HepG2 (cell line): ENCODE data around the gene KCNAB2. TPM values are rescaled to one million over a fixed set of nuclear protein-coding genes. Genes with fewer than 3 reads are reported as not detected.

Experiments
- ATAC-seq: fragments of 200-7000 bp; cut with Tn5 transposase; 3 replicates; pipeline ENCODE4 v1.9.1; 2020; ENCODE audit warnings: mild to moderate bottlenecking, moderate library complexity
- BruUV-seq: library from RNA; stranded (reverse); fragments of 400-500 nt; replicated peaks from 2 replicates; lab custom pipeline; 2021; lab: Mats Ljungman, UMichigan
- CTCF ChIA-PET: fragments of 300-600 bp; formaldehyde crosslinking; extraction: SDS; loops from one replicate; lab custom pipeline; 2021; ENCODE audit warnings: low total read pairs, inconsistent platforms, low intra/inter-chr PET ratio; lab: Yijun Ruan, JAX
- POLR2A ChIA-PET: fragments of 350-600 bp; sonication (Branson Sonifier 250); formaldehyde crosslinking; loops from one replicate; lab custom pipeline; 2020; ENCODE audit warnings: antibody characterized with exemption, inconsistent platforms; lab: Yijun Ruan, JAX
- DNase-seq: peaks from one replicate; pipeline ENCODE4 v3.0.0-alpha.2; 2015; ENCODE audit warnings: low spot score
- FAIRE-seq: peaks from 3 replicates; lab custom pipeline; 2011; peaks lifted over from hg19 to GRCh38; lab: Jason Lieb, UNC
- H2AFZ ChIP-seq: one replicate; pipeline ENCODE4 v1.6.1; 2011; ENCODE audit warnings: low read length, inconsistent platforms
- H3K27ac ChIP-seq: fragments of 300-600 bp; 3 replicates; pipeline ENCODE4 v1.8.0; 2011; ENCODE audit warnings: mixed run types, mild to moderate bottlenecking, mixed read lengths, low read length, inconsistent platforms; ENCODE audit not compliant: insufficient read depth; ENCODE audit errors: extremely low read length
- H3K27me3 ChIP-seq, 2 experiments: fragments of 200-600 bp in 1 of 2; 2 replicates in 1 of 2; 3 replicates in 1 of 2; pipeline versions ENCODE4 v1.6.0 to v1.8.0; 2011; ENCODE audit warnings: low read length in 2 of 2, mild to moderate bottlenecking in 2 of 2, moderate library complexity in 2 of 2, inconsistent platforms in 1 of 2; ENCODE audit not compliant: insufficient read depth in 2 of 2, control insufficient read depth in 1 of 2
- H3K36me3 ChIP-seq, 2 experiments: fragments of 200-600 bp in 1 of 2; replicated peaks in 1 of 2; 2 replicates in 1 of 2; 3 replicates in 1 of 2; pipeline versions ENCODE4 v1.5.1 to v1.8.0; 2011; ENCODE audit warnings: low read length in 2 of 2, inconsistent platforms in 1 of 2; ENCODE audit not compliant: insufficient read depth in 2 of 2, control insufficient read depth in 1 of 2
- H3K4me1 ChIP-seq: 2 replicates; pipeline ENCODE4 v1.5.1; 2012; ENCODE audit warnings: low read length, inconsistent platforms; ENCODE audit not compliant: insufficient read depth
- H3K4me2 ChIP-seq: 2 replicates; pipeline ENCODE4 v1.6.0; 2011; ENCODE audit warnings: low read depth, low read length, inconsistent platforms
- H3K4me3 ChIP-seq, 3 experiments: fragments of 200-600 bp in 1 of 3; sonication (generic), shearing (Covaris generic) in 1 of 3; replicated peaks in 1 of 3; 2 replicates each; pipeline ENCODE4 v1.5.1; 2011 to 2016; ENCODE audit warnings: low read length in 3 of 3, inconsistent platforms in 2 of 3, low read depth in 2 of 3, mild to moderate bottlenecking in 2 of 3, control low read depth in 1 of 3, mixed read lengths in 1 of 3; ENCODE audit not compliant: insufficient read depth in 1 of 3
- H3K79me2 ChIP-seq: one replicate; pipeline ENCODE4 v1.6.1; 2011; ENCODE audit warnings: low read length, inconsistent platforms; ENCODE audit not compliant: insufficient read depth
- H3K9ac ChIP-seq: 2 replicates; pipeline ENCODE4 v1.6.0; 2011; ENCODE audit warnings: mild to moderate bottlenecking, low read depth, low read length, inconsistent platforms; ENCODE audit not compliant: insufficient read depth
- H3K9me3 ChIP-seq: 2 replicates; pipeline ENCODE4 v1.5.1; 2012; ENCODE audit warnings: mild to moderate bottlenecking, low read length
- H4K20me1 ChIP-seq: 2 replicates; pipeline ENCODE4 v1.6.0; 2011; ENCODE audit warnings: inconsistent platforms, mild to moderate bottlenecking, low read length, moderate library complexity; ENCODE audit not compliant: insufficient read depth
- ATRX ChIP-seq: sonication (generic); formaldehyde crosslinking; IDR thresholded peaks from 2 replicates; pipeline ENCODE4 v1.4.0; 2020; ENCODE audit warnings: missing genetic modification reagents, borderline replicate concordance
- HIVEP1 ChIP-seq: sonication (generic); formaldehyde crosslinking; IDR thresholded peaks from 2 replicates; pipeline ENCODE4 v1.4.0; 2020; ENCODE audit warnings: mild to moderate bottlenecking, missing genetic modification reagents
- HMGXB3 ChIP-seq: sonication (generic); formaldehyde crosslinking; IDR thresholded peaks from 2 replicates; pipeline ENCODE4 v1.4.0; 2020; ENCODE audit warnings: missing genetic modification reagents, borderline replicate concordance
- HNF4G ChIP-seq, 2 experiments: sonication (generic) in 1 of 2; formaldehyde crosslinking in 1 of 2; IDR thresholded peaks; 2 replicates each; pipeline versions ENCODE4 v1.4.0 to v1.6.1; 2011 to 2020; ENCODE audit warnings: borderline replicate concordance in 2 of 2, low read depth in 2 of 2, mild to moderate bottlenecking in 2 of 2, low read length in 1 of 2, missing genetic modification reagents in 1 of 2, moderate library complexity in 1 of 2
- PREB ChIP-seq: sonication (generic); formaldehyde crosslinking; IDR thresholded peaks from 2 replicates; pipeline ENCODE4 v1.4.0; 2020; ENCODE audit warnings: missing genetic modification reagents
- RCOR2 ChIP-seq: IDR thresholded peaks from 2 replicates; pipeline ENCODE4 v1.6.1; 2016; ENCODE audit warnings: missing biosample characterization, missing genetic modification reagents
- SNRNP70 ChIP-seq: fragments of 200-400 bp; formaldehyde crosslinking; IDR thresholded peaks from 2 replicates; pipeline ENCODE4 v1.6.1; 2017; ENCODE audit warnings: mild to moderate bottlenecking, low read depth, low read length, moderate library complexity
- ZBTB1 ChIP-seq: sonication (generic); formaldehyde crosslinking; IDR thresholded peaks from 2 replicates; pipeline ENCODE4 v1.4.0; 2020; ENCODE audit warnings: missing genetic modification reagents, borderline replicate concordance
- ZBTB7B ChIP-seq: sonication (generic); formaldehyde crosslinking; IDR thresholded peaks from 2 replicates; pipeline ENCODE4 v1.4.0; 2020; ENCODE audit warnings: missing genetic modification reagents
- ZMYM4 ChIP-seq: sonication (generic); formaldehyde crosslinking; IDR thresholded peaks from 2 replicates; pipeline ENCODE4 v1.8.1; 2023; ENCODE audit warnings: mild to moderate bottlenecking, missing genetic modification reagents
- ZNF430 ChIP-seq: sonication (generic); formaldehyde crosslinking; IDR thresholded peaks from 2 replicates; pipeline ENCODE4 v1.9.0; 2021; ENCODE audit warnings: mild to moderate bottlenecking, missing genetic modification reagents
- ZNF547 ChIP-seq: sonication (generic); formaldehyde crosslinking; IDR thresholded peaks from 2 replicates; pipeline ENCODE4 v1.5.1; 2020; ENCODE audit warnings: mild to moderate bottlenecking, missing genetic modification reagents
- ZNF7 ChIP-seq: IDR thresholded peaks from 2 replicates; pipeline ENCODE4 v1.6.1; 2016; ENCODE audit warnings: missing biosample characterization, missing genetic modification reagents
- WGBS: methylation state at CpG from one replicate; pipeline ENCODE4 v1.1.6; 2017; ENCODE audit warnings: low lambda C conversion rate; 5-methylcytosine and 5-hydroxymethylcytosine counted together
- in situ Hi-C: cut with HindIII; loops from 2 replicates; pipeline ENCODE4 v1.10.0; 2017; ENCODE audit warnings: low pct_unique_long_range_greater_than_20kb; ENCODE audit not compliant: extremely low pct_ligation_motif_present
- intact Hi-C: fragments of 100-400 bp; cut with micrococcal nuclease; formaldehyde crosslinking; loops from one replicate; pipeline ENCODE4 v1.10.0; 2022; ENCODE audit not compliant: unreplicated experiment
- polyA plus RNA-seq, 8 experiments: library from polyadenylated mRNA; depleted of rRNA in 3 of 8; stranded (reverse) in 7 of 8; unstranded in 1 of 8; fragments of >200 nt; fragmentation: Illumina TruSeq in 4 of 8; extraction: Trizol in 4 of 8; gene quantifications; 2 replicates each; pipeline versions ENCODE4 v1.2.1 to v1.2.3, GENCODE V29; 2011 to 2016; ENCODE audit warnings: low read depth in 4 of 8, missing spikeins in 1 of 8, mixed read lengths in 1 of 8; ENCODE audit not compliant: insufficient read depth in 1 of 8
- total RNA-seq, 5 experiments: library from RNA; depleted of rRNA; stranded (reverse); fragments of >200 nt; fragmentation: Illumina TruSeq; extraction: Trizol; gene quantifications; 2 replicates each; pipeline ENCODE4 v1.2.3, GENCODE V29; 2016; ENCODE audit warnings: low read depth in 1 of 5

The KCNAB2 gene
- total and polyA plus RNA-seq, 2 of the 13 experiments (the other 11 are each of a cell fraction or from before 2014, with no cell fraction given), result 6.2 to 8.8 TPM

- TF ChIP-seq SNRNP70 (no peak), ZNF7 (CRISPR knock-in tag) (no peak), ATRX (CRISPR knock-in tag) (no peak), ZBTB7B (CRISPR knock-in tag) (no peak), ZNF430 (no peak), RCOR2 (CRISPR knock-in tag) (no peak)
Measured at GRCh38 chr1:6142036-6142621, 96.4 kb downstream of the KCNAB2 start (continued).

GRCh38 chr1:6142734-6143133 lies 97.0 kb downstream of the KCNAB2 start:
- ChIA-PET POLR2A (no interaction called here), CTCF (no interaction called here)
- 3% methylated on average over 4 of the region's 4 CpGs for WGBS
- in situ Hi-C loops, result no loop called here
- no peaks in the 10 kb centered on the region for H3K9me3 ChIP-seq
- H3K79me2 ChIP-seq, result no peaks in the 10 kb centered on the region
- ATAC-seq (no peak), FAIRE-seq (no peak), DNase-seq (no peak)
- peaks cover 14 to 78% of the 10 kb centered on the region in 2 experiments for H3K27me3 ChIP-seq
- H3K9ac ChIP-seq, result no peak overlapping the region
- intact Hi-C loops, result no loop called here
- no peaks in the 10 kb centered on the region for H3K36me3 ChIP-seq
- H3K4me1 ChIP-seq, result no peaks in the 10 kb centered on the region
- H4K20me1 ChIP-seq, result peaks cover 12% of the 10 kb centered on the region; the same call in 1 of the 2 replicates
- no TSS peak for BruUV-seq
- H3K4me3 ChIP-seq, result no peak overlapping the region
- H3K4me2 ChIP-seq, result no peak overlapping the region
- no peak overlapping the region for H2AFZ ChIP-seq
- H3K27ac ChIP-seq, result no peak overlapping the region
- TF ChIP-seq HIVEP1 (no peak), ZNF547 (no peak), PREB (CRISPR knock-in tag) (no peak), ZMYM4 (CRISPR knock-in tag) (no peak), HNF4G (IDR thresholded peaks at IDR 0.05; ENCODE audit: borderline replicate concordance, low read depth, low read length) (no peak), HNF4G (CRISPR knock-in tag; IDR thresholded peaks at IDR 0.05; ENCODE audit: borderline replicate concordance, low read depth) (no peak), ZBTB1 (CRISPR knock-in tag) (no peak), HMGXB3 (no peak)
